ENCODE data around the gene OSBPL5. TPM values are rescaled to one million over a fixed set of nuclear protein-coding genes. Genes with fewer than 3 reads are reported as not detected.

OSBPL5 gene
- total and polyA plus RNA-seq, 2 of the 4 experiments (the other 2 are of a cell fraction), result 14.9 to 22.3 TPM

Small RNAs within 50 kb of the gene (microRNA-seq; reads per million reads assigned to microRNA genes)
- gene RNU1-91P (ENCODE audit: insufficient read depth, insufficient read length), result not detected

Small RNAs within 50 kb of the gene (small RNA-seq; reads per million reads assigned to genes)
- gene RNU1-91P, result 0 to 0.15 (median 0) reads per million in 5 experiments

Other genes with a start within 250 kb of the OSBPL5 start
- gene PHLDA2, start 235.9 kb downstream of the OSBPL5 start, total RNA-seq (2012; rRNA removed), result 3.8 and 4.4 TPM in 2 replicates
- 89.0 and 154 TPM in 2 replicates for gene PHLDA2, start 235.9 kb downstream of the OSBPL5 start, polyA plus RNA-seq (2012; rRNA removed)
- 71.5 and 80.8 TPM in 2 replicates for gene NAP1L4, start 173.0 kb downstream of the OSBPL5 start, total RNA-seq (2012; rRNA removed)
- 57.3 and 80.7 TPM in 2 replicates for gene NAP1L4, start 173.0 kb downstream of the OSBPL5 start, polyA plus RNA-seq (2012; rRNA removed)
- gene CARS1, start 107.9 kb downstream of the OSBPL5 start, total RNA-seq (2012; rRNA removed), result 65.8 and 78.3 TPM in 2 replicates
- 62.5 and 72.7 TPM in 2 replicates for gene CARS1, start 107.9 kb downstream of the OSBPL5 start, polyA plus RNA-seq (2012; rRNA removed)
- not detected in 2 replicates for gene MRGPRG, start 53.5 kb upstream of the OSBPL5 start, total RNA-seq (2012; rRNA removed)
- gene MRGPRG, start 53.5 kb upstream of the OSBPL5 start, polyA plus RNA-seq (2012; rRNA removed), result not detected in 2 replicates
- gene MRGPRE, start 67.1 kb upstream of the OSBPL5 start, total RNA-seq (2012; rRNA removed), result not detected in 2 replicates
- not detected in 2 replicates for gene MRGPRE, start 67.1 kb upstream of the OSBPL5 start, polyA plus RNA-seq (2012; rRNA removed)
- gene ZNF195, start 213.8 kb upstream of the OSBPL5 start, total RNA-seq (2012; rRNA removed), result 17.2 and 24.4 TPM in 2 replicates
- gene ZNF195, start 213.8 kb upstream of the OSBPL5 start, polyA plus RNA-seq (2012; rRNA removed), result 8.7 and 10.2 TPM in 2 replicates

Measured in IMR-90 (cell line).